ENCODE measurements around the gene ARMS2. TPM values are rescaled to one million over a fixed set of nuclear protein-coding genes. Genes with fewer than 3 reads are reported as not detected.

Gene ARMS2
- total and polyA plus RNA-seq, 2 experiments from 2014 or later: not detected

GRCh38 chr10:122477436-122477835 lies 23.0 kb downstream of the ARMS2 start:
- no peak for DNase-seq (ENCODE audit: low spot score)
- H3K27ac ChIP-seq: no peak overlapping the region
- no peaks in the 10 kb centered on the region for H4K20me1 ChIP-seq (ENCODE audit: insufficient read depth, poor library complexity, severe bottlenecking)
- no peak overlapping the region for H2AFZ ChIP-seq
- no peak overlapping the region for H3K4me2 ChIP-seq
- TF ChIP-seq EZH2phosphoT487 (IDR thresholded peaks at IDR 0.05; ENCODE audit: low read depth, severe bottlenecking, unreplicated experiment) (no peak), EZH2 (IDR thresholded peaks at IDR 0.05; ENCODE audit: borderline replicate concordance) (no peak), CTCF (IDR thresholded peaks at IDR 0.05; ENCODE audit: poor library complexity) (no peak)
- H3K4me3 ChIP-seq: no peak overlapping the region
- 70% methylated on average over 5 of the region's 5 CpGs for WGBS (ENCODE audit: low lambda C conversion rate, missing lambda C conversion rate)
- H3K9me3 ChIP-seq (ENCODE audit: low read depth): no peaks in the 10 kb centered on the region
- no peaks in the 10 kb centered on the region for H3K36me3 ChIP-seq (replicated peaks; ENCODE audit: insufficient read depth, low read depth)
- peaks cover 25% of the 10 kb centered on the region for H3K4me1 ChIP-seq (ENCODE audit: insufficient read depth)
- H3K79me2 ChIP-seq: no peaks in the 10 kb centered on the region
- H3K27me3 ChIP-seq: no peaks in the 10 kb centered on the region
- H3K9me2 ChIP-seq (replicated peaks; ENCODE audit: insufficient read depth): no peaks in the 10 kb centered on the region

GRCh38 chr10:122478971-122479370 lies 24.5 kb downstream of the ARMS2 start:
- H4K20me1 ChIP-seq (ENCODE audit: insufficient read depth, poor library complexity, severe bottlenecking): no peaks in the 10 kb centered on the region
- no peaks in the 10 kb centered on the region for H3K9me3 ChIP-seq (ENCODE audit: low read depth)
- H3K4me2 ChIP-seq: no peak overlapping the region
- no peaks in the 10 kb centered on the region for H3K79me2 ChIP-seq
- no peaks in the 10 kb centered on the region for H3K36me3 ChIP-seq (replicated peaks; ENCODE audit: insufficient read depth, low read depth)
- WGBS (ENCODE audit: low lambda C conversion rate, missing lambda C conversion rate): 93% methylated on average over 7 of the region's 7 CpGs
- H3K27ac ChIP-seq: no peak overlapping the region
- TF ChIP-seq EZH2phosphoT487 (IDR thresholded peaks at IDR 0.05; ENCODE audit: low read depth, severe bottlenecking, unreplicated experiment): no peak
- TF ChIP-seq EZH2 (IDR thresholded peaks at IDR 0.05; ENCODE audit: borderline replicate concordance): no peak
- TF ChIP-seq CTCF (IDR thresholded peaks at IDR 0.05; ENCODE audit: poor library complexity): no peak
- peaks cover 25% of the 10 kb centered on the region for H3K4me1 ChIP-seq (ENCODE audit: insufficient read depth)
- H3K27me3 ChIP-seq: no peaks in the 10 kb centered on the region
- H3K4me3 ChIP-seq: no peak overlapping the region
- no peak for DNase-seq (ENCODE audit: low spot score)
- no peak overlapping the region for H2AFZ ChIP-seq
- no peaks in the 10 kb centered on the region for H3K9me2 ChIP-seq (replicated peaks; ENCODE audit: insufficient read depth)

- Histone ChIP-seq H3K9me2 (replicated peaks; ENCODE audit: insufficient read depth) (no peaks in the 10 kb centered on the region), H3K4me2 (no peak overlapping the region), H3K9me3 (ENCODE audit: low read depth) (no peaks in the 10 kb centered on the region), H3K4me1 (ENCODE audit: insufficient read depth) (peaks cover 12% of the 10 kb centered on the region), H4K20me1 (ENCODE audit: insufficient read depth, poor library complexity, severe bottlenecking) (no peaks in the 10 kb centered on the region), H3K27ac (no peak overlapping the region), H2AFZ (no peak overlapping the region), H3K27me3 (no peaks in the 10 kb centered on the region), H3K4me3 (no peak overlapping the region), H3K79me2 (no peaks in the 10 kb centered on the region), H3K36me3 (replicated peaks; ENCODE audit: insufficient read depth, low read depth) (no peaks in the 10 kb centered on the region)
- DNase-seq (ENCODE audit: low spot score): no peak
- no peak for TF ChIP-seq EZH2phosphoT487 (IDR thresholded peaks at IDR 0.05; ENCODE audit: low read depth, severe bottlenecking, unreplicated experiment)
- TF ChIP-seq CTCF (IDR thresholded peaks at IDR 0.05; ENCODE audit: poor library complexity): no peak
- no peak for TF ChIP-seq EZH2 (IDR thresholded peaks at IDR 0.05; ENCODE audit: borderline replicate concordance)
- 96% methylated on average over 10 of the region's 10 CpGs for WGBS (ENCODE audit: low lambda C conversion rate, missing lambda C conversion rate)
Observed at GRCh38 chr10:122480146-122480833, 25.8 kb downstream of the ARMS2 start.

All from hepatocyte (in vitro differentiated cells).